Calu3 (cell line): Measurements from ENCODE around the gene C11orf42. TPM values are rescaled to one million over a fixed set of nuclear protein-coding genes. Genes with fewer than 3 reads are reported as not detected.

Source experiments
- BruUV-seq: library from RNA; stranded (reverse); fragments of 400-500 nt; replicated peaks from 2 replicates; lab custom pipeline; 2021; lab: Mats Ljungman, UMichigan
- CTCF ChIA-PET: fragments of 300-600 bp; sonication (Branson Sonifier 250); formaldehyde crosslinking; loops from one replicate; lab custom pipeline; 2022; ENCODE audit warnings: antibody characterized with exemption; lab: Charles Lee
- DNase-seq: peaks from one replicate; pipeline ENCODE4 v3.0.0; 2022
- H3K27ac Mint-ChIP-seq: one replicate; pipeline ENCODE4 v1.8.0; 2022; ENCODE audit warnings: mixed read lengths; ENCODE audit not compliant: unreplicated experiment
- H3K27me3 Mint-ChIP-seq: one replicate; pipeline ENCODE4 v1.8.0; 2022; ENCODE audit warnings: mixed read lengths; ENCODE audit not compliant: unreplicated experiment
- H3K36me3 Mint-ChIP-seq: one replicate; pipeline ENCODE4 v1.8.0; 2022; ENCODE audit warnings: mild to moderate bottlenecking, moderate library complexity, mixed read lengths; ENCODE audit not compliant: insufficient read depth, unreplicated experiment
- H3K4me1 Mint-ChIP-seq: one replicate; pipeline ENCODE4 v1.8.0; 2022; ENCODE audit warnings: mild to moderate bottlenecking, low read depth, mixed read lengths; ENCODE audit not compliant: unreplicated experiment
- H3K4me3 Mint-ChIP-seq: one replicate; pipeline ENCODE4 v1.8.0; 2022; ENCODE audit warnings: mild to moderate bottlenecking, low read depth, moderate library complexity, mixed read lengths; ENCODE audit not compliant: unreplicated experiment
- H3K9me3 Mint-ChIP-seq: one replicate; pipeline ENCODE4 v1.8.0; 2022; ENCODE audit warnings: low read depth, mixed read lengths; ENCODE audit not compliant: unreplicated experiment
- intact Hi-C: fragments of 100-400 bp; cut with micrococcal nuclease; formaldehyde crosslinking; loops from one replicate; pipeline ENCODE4 v1.10.0; 2022; ENCODE audit not compliant: unreplicated experiment
- total RNA-seq: library from RNA; stranded (reverse); gene quantifications from 2 replicates; pipeline ENCODE4 v1.2.3, GENCODE V29; 2022
- TF ChIP-seq, protein P1 (sequence below): fragments of 200-600 bp; IDR thresholded peaks from one replicate; pipeline ENCODE4 v1.8.0; 2022; ENCODE audit warnings: antibody characterized with exemption; ENCODE audit not compliant: unreplicated experiment

Gene C11orf42
- total RNA-seq, 1 experiment from 2014 or later = not detected

DNA sequence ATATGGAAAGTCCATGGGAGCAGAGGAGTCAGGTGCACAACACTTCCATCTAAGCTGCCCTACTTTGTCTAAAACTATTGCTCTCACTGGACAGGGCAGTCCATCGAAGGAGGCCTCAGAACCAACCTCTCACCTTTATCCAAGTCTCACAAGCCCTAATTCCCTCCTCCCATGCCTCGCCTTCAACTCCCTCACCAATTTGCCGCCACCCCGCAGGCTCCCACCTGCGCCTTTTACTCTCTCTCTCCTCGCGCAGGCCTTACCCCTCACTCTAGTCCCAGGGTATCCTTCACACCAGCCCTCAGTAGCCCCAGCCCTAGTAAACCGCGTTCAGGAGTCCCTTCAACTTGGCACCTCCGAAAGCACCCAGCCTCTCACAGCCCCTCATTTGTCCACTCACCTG is 28.6 kb downstream of the C11orf42 start:
- no TSS peak for BruUV-seq
- DNase-seq = peak; percentile 11
- Mint-ChIP-seq H3K4me1 (peaks cover 38% of the 10 kb centered on the region), H3K4me3 (peak overlapping the region; percentile 95), H3K27ac (peak overlapping the region; percentile 93), H3K9me3 (no peaks in the 10 kb centered on the region), H3K36me3 (peaks cover 23% of the 10 kb centered on the region), H3K27me3 (no peaks in the 10 kb centered on the region)
- intact Hi-C loops = loop anchor here (2.0 kb wide), 1 partner anchor 87 kb away; the partner anchor contains the start of gene CAVIN3
- CTCF ChIA-PET = interaction anchor here (0.7 to 1.8 kb wide), 3 partner anchors 17 to 129 kb away, joined by 3 to 8 read pairs (median 3); no protein-coding TSS in a partner anchor
- TF ChIP-seq, protein P1, sequence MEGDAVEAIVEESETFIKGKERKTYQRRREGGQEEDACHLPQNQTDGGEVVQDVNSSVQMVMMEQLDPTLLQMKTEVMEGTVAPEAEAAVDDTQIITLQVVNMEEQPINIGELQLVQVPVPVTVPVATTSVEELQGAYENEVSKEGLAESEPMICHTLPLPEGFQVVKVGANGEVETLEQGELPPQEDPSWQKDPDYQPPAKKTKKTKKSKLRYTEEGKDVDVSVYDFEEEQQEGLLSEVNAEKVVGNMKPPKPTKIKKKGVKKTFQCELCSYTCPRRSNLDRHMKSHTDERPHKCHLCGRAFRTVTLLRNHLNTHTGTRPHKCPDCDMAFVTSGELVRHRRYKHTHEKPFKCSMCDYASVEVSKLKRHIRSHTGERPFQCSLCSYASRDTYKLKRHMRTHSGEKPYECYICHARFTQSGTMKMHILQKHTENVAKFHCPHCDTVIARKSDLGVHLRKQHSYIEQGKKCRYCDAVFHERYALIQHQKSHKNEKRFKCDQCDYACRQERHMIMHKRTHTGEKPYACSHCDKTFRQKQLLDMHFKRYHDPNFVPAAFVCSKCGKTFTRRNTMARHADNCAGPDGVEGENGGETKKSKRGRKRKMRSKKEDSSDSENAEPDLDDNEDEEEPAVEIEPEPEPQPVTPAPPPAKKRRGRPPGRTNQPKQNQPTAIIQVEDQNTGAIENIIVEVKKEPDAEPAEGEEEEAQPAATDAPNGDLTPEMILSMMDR = no peak

DNA sequence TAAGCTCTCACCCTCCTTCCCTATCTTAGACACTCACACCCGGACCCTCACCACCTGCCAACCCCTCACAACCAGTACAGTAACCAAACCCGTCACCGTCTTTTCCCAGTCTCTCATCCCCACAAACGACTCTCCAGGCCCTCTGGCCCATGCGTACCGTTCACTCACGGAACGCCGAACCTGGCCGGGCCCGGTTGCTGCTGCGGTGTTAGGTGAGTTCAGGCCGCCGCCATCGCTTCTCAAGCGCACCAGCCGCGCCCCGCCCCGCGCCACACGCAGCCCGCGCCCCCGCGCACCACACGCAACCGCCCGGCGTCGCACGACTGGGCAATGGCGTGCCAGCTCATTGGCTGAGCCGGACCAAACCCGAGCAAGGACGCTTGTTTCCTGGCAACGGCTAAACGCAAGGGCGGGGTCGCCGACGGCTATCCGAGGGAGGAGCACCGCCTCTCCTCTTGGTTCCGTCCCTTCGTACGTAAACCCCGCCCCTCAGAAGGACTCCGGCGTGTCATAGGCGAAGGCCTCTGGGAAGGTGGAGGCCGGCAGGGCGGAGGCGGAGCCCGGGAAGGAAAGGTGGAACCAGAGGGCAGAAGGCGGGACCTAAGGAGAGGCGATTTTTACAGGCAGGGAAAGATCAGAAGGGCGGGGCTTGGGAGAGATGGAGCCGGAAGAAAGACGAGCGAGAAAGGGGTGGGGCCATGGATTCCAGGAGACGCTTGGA is 29.2 kb downstream of the C11orf42 start, which contains the start of gene FHIP1B:
Gene FHIP1B, minus strand, starts transcription at position 250 of the 721 bp plus-strand sequence. CDS start 10,120 bp downstream, outside the sequence.
- intact Hi-C loops = loop anchor here (2.0 kb wide), 1 partner anchor 86 kb away; the partner anchor contains the start of gene CAVIN3
- no TSS peak for BruUV-seq
- H3K27ac Mint-ChIP-seq = peak within 1 kb of the TSS; percentile 93
- CTCF ChIA-PET = interaction anchor here (0.7 to 1.8 kb wide), 4 partner anchors 17 to 1186 kb away, joined by 3 to 8 read pairs (median 3); no protein-coding TSS in a partner anchor
- DNase-seq = peak; percentile 99
- H3K4me3 Mint-ChIP-seq = peak within 1 kb of the TSS; percentile 95
- TF ChIP-seq, protein P1 = no peak
- H3K4me1 Mint-ChIP-seq = peaks cover 33% of the 10 kb centered on the region
- H3K9me3 Mint-ChIP-seq = no peaks in the 10 kb centered on the region
- no peaks in the 10 kb centered on the region for H3K27me3 Mint-ChIP-seq
- peaks cover 23% of the 10 kb centered on the region for H3K36me3 Mint-ChIP-seq

DNA sequence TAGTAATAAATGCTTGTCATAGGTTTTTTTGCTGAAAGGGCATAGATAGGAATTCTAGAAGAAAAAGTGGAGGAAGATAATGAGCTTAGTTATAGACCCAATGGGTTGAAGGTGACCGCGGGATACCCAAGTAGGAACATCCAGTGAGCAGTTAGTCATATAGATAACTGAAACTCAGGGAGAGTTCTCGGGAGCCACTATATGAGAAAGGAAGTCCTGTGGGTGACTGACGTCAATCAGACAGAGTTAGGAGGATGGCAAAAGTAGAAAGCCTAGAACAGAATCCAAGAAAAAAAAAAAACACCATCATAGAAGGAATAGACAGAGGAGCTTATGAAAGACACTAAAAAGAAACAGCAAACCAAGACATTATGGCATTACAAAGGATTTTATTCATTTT is 31.9 kb downstream of the C11orf42 start:
- Mint-ChIP-seq H3K27me3 (peaks cover 14% of the 10 kb centered on the region), H3K4me3 (no peak overlapping the region), H3K27ac (no peak overlapping the region), H3K9me3 (no peaks in the 10 kb centered on the region), H3K4me1 (peaks cover 13% of the 10 kb centered on the region), H3K36me3 (peaks cover 23% of the 10 kb centered on the region)
- BruUV-seq = no TSS peak
- TF ChIP-seq, protein P1 = no peak
- intact Hi-C loops = no loop called here
- no peak for DNase-seq
- CTCF ChIA-PET = interaction anchor here (1.2 to 1.3 kb wide), 2 partner anchors 13 to 14 kb away, joined by 3 to 4 read pairs; no protein-coding TSS in a partner anchor

DNA sequence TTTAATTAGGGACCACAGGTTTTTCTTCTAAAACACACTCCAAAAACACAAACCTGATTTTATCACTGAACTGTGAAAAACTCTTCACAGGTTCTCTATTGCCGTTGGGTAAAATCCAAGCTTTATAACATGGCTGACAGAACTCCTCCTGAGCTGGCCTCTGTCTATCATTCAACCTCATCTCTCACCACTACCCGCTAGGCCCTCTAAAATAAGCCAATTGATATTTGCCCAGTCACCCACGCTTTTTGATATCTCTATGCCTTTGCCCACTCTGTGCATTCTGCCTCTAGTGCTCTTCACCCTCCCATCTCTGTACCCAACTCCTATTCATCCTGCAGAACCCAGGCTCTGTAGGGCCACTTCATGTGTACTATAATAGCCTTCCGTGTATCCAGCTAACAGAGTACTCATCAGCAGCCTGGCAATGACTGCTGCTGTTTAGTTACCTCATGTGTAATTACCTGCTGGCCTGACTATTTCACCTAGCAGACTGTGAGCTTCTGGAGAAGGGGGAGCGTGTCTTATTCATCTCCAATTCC is 32.5 kb downstream of the C11orf42 start:
- DNase-seq = no peak
- Mint-ChIP-seq H3K27ac (no peak overlapping the region), H3K4me1 (peaks cover 8% of the 10 kb centered on the region), H3K9me3 (no peaks in the 10 kb centered on the region), H3K27me3 (peaks cover 19% of the 10 kb centered on the region), H3K4me3 (no peak overlapping the region), H3K36me3 (peaks cover 23% of the 10 kb centered on the region)
- TF ChIP-seq, protein P1 = no peak
- CTCF ChIA-PET = interaction anchor here (1.3 kb wide), 1 partner anchor 13 kb away, joined by 4 read pairs; no protein-coding TSS in a partner anchor
- intact Hi-C loops = no loop called here
- no TSS peak for BruUV-seq
